IPS-11a (cell line): Measurements from ENCODE around the gene ESRP2.

Experiments used
- H3K4me3 ChIP-seq: one replicate; pipeline ENCODE4 v1.5.1; 2013; ENCODE audit warnings: low read depth, low read length, control low read depth

ESRP2 gene

DNA sequence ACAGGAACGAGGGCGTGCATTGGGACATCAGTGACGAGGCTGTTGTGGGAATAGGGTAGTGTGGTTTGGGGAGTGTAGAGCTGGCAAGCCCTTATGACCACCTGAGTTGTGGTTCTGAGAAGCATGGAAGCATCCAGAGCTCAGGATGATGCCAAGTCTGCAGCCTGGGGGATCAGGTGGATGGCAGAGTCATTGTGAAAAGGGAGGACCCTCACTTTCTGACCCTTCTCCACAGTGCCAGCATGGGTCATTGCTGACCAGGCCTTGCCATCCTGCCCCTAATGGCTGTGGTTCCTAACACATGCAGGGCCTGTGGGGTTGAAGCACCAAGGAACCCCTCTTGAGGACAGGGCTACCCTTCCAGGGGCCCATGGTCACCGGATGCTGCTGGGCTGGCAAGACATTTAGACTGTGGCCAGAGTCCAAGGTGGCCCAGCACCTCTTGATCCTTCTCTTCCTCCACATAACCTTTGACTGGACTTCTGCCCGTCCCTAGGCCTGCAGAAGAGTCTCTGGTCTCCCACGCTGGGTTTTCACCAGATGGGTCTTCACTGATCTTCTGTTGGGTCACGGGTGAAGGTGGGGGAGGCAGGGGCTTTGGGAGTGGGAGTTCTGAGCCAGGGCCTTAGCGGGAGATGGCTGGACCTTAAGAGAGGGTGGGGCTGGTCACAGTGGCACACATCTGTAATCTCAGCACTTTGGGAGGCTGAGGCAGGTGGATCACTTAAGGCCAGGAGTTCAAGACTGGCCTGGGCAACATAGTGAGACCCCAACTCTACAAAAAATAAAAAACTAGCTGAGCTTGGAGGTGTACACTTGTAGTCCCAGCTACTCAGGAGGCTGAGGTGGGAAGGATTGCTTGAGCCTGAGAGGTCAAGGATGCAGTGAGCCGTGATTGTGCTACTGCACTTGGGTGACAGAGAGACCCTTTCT, 7.3 kb upstream of the ESRP2 start:
- no peak overlapping the region for H3K4me3 ChIP-seq

DNA sequence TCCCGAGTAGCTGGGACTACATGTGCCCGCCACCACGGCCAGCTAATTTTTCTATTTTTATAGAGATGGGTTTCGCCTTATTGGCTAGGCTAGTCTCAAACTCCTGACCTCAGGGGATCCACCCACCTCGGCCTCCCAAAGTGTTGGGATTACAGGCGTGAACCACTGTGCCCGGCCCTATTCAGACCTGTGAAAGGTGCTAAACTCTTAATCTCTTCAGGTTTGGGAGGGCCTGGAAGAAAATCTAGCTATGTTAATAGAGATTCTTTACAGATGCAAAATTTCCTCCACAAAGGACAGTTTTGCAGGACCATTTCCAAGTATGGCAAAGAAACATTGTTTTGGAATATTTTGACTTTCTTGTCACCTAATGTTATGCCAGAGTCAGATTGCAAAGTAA, 6.2 kb upstream of the ESRP2 start:
- H3K4me3 ChIP-seq: no peak overlapping the region

DNA sequence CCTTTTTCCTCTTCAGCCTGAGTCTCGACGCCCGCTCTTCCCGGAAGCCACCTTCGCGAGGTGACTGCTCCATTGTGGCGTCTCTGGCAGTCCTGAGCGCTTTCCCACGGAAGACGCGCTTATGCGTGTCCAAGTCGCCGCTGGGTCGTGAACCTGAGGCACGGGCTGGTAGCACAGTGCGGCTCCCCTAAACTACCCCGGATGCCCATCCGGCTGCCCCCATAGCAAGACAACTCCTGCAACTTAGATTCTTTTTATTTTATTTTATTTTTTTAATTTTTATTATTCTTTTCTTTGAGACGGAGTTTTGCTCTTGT, 2.1 kb upstream of the ESRP2 start:
- peak overlapping the region; percentile 37 for H3K4me3 ChIP-seq

DNA sequence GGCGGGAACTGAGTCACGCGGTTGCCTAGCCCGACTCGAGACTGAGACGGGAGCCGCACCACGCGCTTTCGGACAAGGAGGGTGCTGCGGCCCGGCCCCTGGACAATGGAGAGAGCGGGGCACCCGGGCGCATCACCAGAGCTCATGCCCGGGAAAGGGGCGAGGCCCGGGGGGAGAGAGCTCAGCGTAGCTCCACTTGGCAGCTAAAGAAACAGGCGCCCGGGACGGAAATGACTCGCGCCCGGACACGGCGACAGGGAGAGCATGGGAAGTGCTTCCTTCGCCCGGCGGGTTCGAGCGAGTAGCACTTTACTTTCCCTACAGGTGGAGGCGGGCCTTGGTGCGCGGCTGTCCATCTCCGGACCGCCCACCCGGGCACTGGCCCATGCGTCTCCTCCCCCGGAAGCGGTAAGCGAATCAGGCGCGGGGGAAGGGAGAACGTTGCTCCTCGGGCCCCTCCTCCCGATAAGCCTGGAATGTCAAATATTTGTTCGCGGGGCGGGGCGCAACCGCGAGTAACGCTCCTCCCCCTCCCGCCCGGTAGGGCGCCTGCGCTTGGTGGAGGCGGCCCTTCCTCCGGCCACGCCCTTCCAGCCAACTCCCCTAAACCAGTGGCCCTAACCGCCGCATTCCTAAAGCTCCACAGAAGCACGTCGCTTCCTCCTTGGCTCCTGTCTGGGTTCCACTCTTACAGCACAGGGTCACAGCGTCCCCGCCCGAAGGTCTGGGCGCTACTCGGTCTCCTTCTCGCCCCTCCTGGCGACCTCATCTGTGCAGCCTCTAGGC, 1.5 kb upstream of the ESRP2 start:
- H3K4me3 ChIP-seq: peak overlapping the region; percentile 83

DNA sequence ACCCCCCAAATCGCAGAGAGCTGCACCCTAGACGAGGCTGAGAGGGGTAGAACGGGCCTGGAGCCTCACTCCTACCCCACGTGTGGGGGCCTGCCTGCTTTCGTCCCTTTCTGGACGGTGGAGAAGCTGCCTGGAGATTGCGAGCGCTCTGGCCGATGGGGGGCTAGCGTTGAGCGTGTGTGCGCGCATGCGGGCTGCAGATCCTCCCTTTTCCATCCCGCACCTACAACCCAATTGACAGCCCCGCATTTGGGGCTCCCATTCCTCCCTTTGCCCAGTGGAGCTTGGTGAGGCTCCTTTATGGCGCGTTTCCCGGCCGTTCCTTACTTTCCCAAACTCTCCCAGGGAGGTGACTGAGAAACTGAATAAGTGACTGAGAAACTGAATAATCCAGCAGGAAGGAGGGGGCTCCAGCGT, 907 bp upstream of the ESRP2 start:
- H3K4me3 ChIP-seq: peak overlapping the region; percentile 83

DNA sequence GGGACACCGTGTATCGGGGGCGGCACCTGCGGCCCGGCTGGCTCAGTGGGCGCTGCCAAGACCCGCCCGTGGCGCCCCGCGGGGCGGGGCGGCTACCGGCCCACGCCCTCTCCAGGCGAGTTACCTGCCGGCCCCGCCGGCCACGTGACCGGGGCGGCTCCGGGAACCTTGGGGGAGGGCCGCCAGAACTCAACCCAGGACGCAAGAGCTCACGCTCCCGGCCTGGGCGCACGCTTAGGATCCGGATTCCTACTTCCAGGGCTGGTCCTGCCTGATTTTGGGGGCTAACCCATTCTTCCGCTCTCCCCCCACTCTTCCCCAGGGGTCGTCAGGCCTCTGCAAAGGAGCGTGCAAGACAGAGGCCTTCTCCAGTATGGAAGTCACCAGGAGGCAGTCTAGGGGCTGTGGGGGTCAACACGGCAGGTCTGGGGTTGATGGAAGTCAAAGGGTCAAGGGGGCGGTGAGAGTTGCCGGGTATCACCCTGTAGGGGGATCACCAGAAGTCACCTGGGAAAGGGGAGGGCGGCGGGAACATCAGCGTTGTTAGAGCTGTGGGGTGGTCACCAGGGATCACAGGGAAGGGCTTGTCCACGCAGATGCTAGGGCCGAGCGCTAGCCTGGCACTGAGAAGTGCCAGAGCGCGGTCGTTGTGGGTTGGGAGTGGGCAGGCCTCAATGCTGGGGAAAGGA, 354 bp upstream of the ESRP2 start:
- peak overlapping the region; percentile 83 for H3K4me3 ChIP-seq

DNA sequence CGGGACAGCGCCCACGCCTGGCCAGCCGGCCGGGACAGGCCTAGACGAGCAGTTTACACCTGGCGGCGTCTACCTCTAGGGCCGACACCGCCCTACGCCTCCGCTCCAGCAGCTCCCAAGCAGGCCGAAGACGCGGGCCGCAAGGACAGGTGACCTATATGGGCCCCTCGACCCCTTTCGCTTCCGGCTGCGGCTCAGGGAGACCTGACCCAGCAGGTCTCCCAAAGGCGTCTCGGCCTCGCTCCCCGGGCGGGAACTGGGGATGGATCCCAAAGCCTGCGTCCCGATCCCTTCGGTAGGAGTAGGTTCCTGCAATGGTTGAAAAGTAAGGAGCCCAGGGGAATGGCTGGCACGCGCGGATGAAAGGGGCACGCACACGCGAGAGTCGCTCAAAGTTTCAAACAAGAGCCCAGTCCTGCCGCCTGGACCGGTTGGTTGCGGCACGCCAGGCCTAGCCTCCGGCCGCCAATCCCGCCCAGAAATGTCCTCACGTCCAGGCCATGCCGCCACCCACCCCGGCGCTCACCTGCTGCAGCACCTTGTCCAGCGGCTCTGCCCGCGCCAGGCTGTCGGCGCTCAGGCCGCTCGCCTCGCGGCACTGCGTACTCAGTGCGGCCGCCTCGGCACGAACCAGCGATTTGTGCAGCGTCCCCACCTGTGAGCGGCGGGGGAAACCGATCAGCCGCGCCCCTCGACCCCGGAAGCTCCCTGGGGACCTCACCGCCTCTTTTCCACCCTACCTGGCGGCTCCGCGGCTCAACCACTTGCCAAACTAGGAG, 630 bp downstream of the ESRP2 start:
- H3K4me3 ChIP-seq: peak overlapping the region; percentile 83

DNA sequence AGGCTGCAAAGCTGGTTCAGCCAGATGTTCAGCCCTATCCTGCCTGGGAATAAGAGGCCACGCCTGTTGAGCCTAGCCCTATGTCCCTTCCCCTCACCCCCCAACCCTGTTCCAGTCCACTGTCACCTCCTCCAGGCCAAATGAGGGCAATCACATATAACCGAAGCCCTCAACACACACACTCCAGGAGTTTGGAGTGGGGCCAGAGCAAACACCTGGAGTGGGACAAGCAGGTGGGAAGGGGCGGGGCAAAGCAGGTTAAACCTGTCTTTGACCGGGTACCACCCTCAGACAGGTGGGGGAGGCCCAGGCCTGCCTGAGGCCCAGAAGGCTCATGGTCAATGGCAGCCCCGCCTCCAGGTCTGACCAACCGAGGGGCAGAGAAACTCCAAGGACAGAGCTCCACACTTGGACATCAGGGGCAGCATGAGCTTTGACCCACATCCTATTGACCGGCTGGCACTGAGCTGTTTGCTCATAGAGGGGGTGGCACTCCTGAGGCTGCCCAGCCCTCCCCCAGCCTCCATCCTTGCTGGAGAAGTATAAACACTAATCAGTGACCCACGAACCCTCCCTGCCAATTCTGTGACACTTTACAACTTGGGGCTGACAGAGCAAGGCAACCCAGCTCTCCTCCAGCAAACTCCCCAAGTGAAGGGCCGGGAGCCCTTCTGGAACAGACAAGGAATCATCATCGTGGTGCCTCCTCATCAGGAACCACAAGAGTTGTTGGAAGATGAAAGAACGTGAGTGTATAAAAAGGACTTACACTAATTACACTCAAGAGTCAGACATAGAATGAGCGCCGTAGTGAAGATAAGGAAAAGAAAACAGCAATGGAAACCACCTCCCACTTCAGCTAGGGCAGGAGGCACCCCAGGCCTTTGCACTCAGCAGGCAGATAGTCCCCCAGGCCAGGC, 1.5 kb downstream of the ESRP2 start:
- peak overlapping the region; percentile 83 for H3K4me3 ChIP-seq

DNA sequence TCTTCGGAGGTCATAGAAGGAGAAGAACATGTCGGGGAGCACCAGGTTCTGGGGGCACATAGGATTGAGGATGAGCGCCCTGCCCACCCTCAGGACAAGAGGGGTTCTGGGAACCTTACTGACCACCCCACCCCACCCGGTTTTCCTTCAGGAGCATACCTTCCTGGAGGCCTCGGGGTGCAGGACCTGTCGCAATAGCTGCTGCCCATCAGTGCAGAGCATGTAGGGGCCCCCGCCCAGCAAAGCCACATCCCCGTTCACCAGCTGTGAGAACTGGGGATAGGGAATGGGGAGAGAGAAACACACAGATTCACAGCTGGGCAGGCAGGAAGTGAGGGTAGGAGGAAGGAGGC, 2.1 kb downstream of the ESRP2 start:
- no peak overlapping the region for H3K4me3 ChIP-seq

DNA sequence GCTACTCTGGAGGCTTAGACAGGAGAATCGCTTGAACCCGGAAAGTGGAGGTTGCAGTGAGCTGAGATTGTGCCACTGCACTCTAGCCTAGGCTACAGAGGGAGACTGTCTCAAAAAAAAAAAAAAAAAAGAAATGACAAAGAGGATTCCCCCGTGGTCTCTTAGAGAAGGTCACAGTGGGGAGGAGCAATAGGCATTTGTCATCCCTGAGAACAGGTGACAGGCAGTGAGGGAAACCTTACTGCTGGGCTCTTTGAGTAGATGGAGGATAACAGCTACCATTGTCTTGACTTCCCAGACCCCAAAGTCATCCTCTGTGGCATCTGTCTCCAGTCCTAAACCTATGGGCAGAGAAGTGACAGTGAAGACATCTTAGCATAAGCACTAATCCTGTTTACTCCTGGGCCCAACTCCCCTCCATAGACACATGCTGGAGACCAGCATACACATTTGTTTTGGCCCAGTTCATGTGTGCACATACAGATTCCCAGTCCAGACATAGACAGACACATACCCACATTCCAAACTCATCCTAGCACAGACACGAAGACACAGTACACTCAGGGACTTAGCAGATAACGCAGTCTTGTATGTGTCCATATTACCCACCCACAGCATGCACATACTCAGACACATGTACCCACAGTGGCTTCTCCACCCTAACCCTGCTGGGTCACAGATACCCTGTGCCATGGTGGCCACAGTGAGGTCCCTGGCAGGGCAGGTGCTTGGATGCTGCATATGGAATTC, 2.7 kb downstream of the ESRP2 start:
- H3K4me3 ChIP-seq: no peak overlapping the region

DNA sequence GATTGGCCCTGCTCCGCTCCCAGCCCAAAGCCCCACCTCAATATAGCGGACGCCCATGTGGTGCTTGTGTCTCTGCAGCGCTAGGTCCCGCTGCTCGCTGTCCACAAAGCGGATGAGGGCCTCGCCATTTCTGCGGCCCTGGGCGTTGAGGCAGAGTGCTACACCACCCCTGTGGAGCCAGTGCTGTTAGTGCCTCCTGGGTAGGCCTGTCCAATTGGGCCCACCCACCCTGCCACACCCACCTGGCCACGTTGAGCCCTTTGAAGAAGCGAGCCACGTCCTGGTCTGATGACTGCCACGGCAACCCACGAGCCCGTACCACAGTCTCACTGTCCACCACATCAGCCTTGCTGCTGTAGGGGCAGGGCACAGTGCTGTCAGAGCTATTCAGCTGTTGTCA, 3.6 kb downstream of the ESRP2 start:
- H3K4me3 ChIP-seq: no peak overlapping the region

DNA sequence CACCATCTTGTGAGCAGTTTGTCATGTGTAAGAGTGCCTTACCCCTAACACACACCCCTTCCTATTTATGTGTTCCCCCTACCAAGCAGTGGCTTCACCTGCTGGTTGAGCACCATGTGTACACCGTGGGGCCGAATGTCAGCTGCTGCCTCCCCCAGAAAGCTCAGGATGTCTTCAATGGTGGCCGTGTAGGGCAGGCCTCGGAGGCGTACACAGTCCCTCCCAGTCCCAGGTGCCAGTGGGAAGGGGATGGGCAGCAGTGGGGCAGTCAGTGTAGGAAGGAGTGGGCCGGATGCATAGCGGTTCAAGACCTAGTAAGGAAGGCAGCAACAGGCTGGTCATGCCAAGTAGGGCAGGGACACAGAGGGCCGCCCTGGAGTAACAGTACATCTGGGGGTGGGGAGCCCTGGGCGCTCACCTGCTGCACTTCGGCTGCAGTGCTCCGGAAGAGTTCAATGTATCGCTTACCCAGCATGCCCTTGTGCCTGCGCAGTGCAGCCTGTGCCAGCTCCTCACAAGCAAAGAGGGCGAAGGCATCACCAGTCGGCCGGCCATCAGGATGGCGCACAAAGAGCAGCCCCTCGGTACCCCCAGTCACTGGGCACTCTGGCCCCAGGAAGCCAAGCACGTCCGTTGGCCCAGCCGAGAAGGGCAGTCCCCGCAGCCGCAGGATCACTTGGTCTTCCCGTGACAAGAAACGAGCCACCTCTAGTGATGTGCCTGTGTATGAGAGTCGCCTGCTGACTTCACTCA, 4.4 kb downstream of the ESRP2 start:
- H3K4me3 ChIP-seq: no peak overlapping the region

DNA sequence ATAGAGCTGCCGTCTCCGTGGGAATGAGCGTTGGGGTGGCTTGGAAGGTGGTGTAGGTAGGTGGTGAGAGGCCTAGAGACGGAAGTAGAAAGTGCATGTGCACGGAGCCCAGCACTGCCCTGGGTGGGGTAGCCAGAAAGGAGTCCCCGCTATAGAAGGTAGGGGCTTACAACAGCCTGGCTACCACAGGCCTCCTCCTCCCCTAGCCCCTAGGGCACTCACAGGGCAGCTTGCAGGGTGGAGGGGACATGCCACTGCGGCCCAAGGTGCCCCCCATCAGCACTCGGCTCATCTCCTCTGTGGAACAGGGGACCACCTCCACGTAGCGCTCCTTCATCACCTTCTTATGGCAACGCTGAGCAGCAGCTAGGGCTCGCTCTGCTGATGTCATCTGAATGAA, 5.0 kb downstream of the ESRP2 start:
- H3K4me3 ChIP-seq: no peak overlapping the region

DNA sequence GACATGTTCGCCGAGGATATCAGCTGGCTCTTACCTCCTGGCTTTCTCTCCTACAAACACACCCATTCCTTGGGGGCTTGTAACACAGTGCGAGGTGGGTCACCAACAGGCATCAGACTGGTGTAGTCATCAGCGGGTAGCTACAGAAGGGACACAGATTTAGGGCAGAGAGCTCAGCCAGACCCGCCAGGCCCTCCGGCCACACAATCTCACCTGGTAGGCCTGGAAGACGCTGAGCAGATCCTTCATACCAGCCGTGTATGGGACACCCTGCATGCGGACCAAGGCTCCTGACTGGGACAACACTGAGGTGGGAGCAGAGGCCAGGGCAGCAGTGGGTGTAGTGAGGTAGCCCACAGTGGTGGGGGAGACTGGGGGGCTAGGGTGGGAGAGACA, 5.8 kb downstream of the ESRP2 start:
- no peak overlapping the region for H3K4me3 ChIP-seq

DNA sequence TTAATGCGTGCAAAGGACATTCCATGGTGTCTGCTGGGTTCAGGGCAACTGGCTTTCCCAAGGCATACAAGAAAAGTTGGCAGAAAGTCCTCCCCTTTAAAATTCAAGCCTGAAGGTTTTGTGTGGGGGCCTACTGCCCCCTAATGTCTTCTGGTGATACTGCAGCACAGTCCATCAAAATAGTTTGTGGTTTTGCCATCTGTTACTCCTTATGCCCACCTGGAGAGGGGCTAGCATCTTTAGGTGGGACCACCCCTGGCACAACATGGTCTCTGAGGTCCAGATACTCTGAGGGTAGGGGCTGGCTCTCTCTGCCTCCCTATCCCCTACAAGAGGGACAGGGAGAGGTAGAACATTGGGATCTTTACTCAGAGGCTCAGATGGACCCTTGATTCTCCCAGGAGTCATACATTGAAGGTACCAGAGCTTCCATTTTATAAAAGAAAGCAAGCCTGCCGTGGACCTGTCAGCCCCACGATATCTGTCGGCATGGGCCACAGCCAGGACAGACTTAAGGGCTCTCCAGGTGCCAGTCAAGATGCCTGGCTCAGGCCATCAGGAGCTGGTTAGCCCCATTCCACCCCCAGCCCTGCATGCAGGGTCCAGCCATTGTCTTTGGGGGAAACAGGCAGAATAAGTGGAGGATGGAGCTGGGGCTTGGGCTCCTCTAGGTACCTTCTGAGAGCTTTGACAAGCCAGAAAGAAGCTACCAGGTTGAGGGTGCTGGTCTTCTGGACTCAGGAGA, 6.3 kb downstream of the ESRP2 start:
- H3K4me3 ChIP-seq: no peak overlapping the region

DNA sequence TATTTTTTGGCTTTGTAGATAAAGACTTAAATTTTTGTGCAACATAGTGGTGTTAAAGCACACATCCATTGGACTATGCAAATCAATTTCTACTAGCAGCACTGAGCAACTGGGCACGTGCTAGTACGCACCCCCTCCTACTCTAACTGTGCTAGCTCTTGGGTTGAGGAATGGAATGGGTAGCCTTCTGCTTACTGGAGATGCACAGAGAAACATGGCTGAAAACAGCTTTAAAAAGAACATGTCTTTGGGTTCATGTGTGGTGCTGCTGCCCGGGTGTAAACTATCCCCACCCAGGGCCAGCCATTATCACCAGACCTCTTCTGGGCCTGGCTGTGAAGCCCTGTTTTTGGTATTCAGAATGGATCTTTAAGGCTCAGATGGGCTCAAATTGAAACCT, 7.3 kb downstream of the ESRP2 start:
- H3K4me3 ChIP-seq: no peak overlapping the region

DNA sequence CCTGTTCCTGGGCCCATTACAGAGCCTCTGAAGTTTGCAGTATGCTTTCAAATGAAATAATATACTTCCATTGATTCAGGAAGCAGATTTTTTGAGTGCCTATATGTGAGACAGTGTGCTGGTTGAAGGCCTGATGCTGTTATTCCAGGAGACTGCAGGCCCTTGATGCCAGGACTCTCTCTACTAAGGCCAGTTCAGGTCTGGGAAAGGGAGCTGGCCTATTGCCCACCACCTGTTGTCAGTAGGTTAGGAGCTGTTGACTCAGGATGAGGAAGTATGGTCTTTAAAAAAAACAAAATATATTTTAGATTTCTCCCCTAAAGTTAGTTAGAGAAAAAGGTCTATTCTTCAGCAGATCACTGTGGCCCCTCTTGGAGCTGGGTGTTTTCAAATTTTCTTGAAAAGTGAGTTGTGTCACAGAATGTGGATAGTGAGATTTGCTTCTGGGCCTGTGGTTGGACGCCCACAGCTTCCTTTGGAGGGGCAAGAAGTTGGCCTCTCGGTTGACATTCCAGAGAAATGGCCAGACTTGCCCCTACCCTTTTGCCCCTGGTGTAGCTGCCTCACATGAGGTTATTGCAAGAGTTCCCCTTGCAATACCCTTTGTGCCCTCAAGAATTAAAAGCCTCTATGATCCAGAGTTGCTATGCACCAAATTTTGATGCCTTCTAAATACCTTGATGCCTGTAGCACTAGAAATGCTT, 7.9 kb downstream of the ESRP2 start:
- H3K4me3 ChIP-seq: no peak overlapping the region
